ENCODE results near the gene FBXO31.

FBXO31 gene

DNA sequence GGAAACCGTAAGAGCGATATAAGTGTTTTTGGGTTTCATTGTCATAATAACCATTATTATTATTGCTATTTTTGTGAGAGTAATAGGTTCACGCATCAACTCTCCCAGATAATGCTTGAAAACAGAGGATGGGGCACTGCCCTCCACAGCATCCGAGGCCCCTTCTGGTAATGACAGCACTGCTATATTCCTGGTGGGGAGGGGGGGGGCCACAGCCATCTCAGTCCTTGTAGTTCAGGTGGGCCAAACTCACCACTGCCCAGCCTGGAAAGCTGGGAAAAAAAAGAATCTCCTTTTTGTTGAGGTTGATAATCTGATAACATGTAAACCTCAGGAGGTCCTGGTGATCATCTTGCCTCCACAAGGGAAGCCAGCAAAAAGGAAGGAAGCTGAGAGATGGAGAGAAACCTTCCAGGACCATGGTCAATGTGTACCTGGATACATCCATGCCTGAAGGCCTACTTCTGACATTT lies 67.1 kb downstream of the FBXO31 start:
- DNase-seq (ENCODE audit: low spot score) = no peak
- TF ChIP-seq, protein P1, sequence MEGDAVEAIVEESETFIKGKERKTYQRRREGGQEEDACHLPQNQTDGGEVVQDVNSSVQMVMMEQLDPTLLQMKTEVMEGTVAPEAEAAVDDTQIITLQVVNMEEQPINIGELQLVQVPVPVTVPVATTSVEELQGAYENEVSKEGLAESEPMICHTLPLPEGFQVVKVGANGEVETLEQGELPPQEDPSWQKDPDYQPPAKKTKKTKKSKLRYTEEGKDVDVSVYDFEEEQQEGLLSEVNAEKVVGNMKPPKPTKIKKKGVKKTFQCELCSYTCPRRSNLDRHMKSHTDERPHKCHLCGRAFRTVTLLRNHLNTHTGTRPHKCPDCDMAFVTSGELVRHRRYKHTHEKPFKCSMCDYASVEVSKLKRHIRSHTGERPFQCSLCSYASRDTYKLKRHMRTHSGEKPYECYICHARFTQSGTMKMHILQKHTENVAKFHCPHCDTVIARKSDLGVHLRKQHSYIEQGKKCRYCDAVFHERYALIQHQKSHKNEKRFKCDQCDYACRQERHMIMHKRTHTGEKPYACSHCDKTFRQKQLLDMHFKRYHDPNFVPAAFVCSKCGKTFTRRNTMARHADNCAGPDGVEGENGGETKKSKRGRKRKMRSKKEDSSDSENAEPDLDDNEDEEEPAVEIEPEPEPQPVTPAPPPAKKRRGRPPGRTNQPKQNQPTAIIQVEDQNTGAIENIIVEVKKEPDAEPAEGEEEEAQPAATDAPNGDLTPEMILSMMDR (IDR thresholded peaks at IDR 0.05; ENCODE audit: extremely low read depth, missing control alignments) = no peak

DNA sequence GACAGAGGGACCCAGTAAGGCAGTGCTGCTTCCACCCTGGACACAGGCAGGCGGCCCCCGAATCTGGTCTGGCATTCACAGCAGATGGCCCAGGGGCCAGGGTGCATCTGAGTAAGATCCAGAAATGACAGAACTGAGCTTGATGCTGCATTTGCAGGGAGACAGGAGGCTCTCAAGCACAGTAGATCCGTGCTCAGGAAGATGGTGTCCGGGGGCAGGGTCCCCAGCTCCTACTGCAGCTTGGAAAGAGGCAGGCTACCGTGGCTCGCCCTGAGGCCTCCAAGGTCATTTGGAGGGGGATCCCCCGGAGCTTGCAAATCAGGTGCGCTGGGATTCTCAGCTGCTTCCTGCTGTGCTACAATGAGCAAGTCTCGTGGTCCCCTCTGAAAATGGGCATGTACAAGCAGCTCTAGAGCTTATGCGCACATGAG lies 68.6 kb downstream of the FBXO31 start:
- DNase-seq (ENCODE audit: low spot score) = no peak
- TF ChIP-seq, protein P1 (IDR thresholded peaks at IDR 0.05; ENCODE audit: extremely low read depth, missing control alignments) = no peak

DNA sequence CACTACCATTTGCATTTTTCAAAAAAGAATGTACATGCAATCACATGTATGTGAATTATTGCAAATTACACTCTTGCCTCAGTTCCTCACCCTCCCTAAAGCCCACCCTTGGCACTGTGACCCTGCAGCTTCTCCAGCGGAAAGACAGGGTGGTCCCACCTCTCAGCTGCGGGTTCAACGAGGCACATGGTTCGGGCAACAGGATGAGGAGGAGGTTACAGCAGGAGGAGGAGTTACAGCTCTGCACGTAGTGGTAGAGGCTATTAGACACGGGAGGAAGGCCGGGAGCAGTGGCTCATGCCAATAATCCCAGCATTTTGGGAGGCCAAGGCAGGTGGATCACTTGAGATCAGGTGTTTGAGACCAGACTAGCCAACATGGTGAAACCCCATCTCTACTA lies 71.6 kb downstream of the FBXO31 start:
- no peak for DNase-seq (ENCODE audit: low spot score)
- TF ChIP-seq, protein P1 (IDR thresholded peaks at IDR 0.05; ENCODE audit: extremely low read depth, missing control alignments) = no peak

DNA sequence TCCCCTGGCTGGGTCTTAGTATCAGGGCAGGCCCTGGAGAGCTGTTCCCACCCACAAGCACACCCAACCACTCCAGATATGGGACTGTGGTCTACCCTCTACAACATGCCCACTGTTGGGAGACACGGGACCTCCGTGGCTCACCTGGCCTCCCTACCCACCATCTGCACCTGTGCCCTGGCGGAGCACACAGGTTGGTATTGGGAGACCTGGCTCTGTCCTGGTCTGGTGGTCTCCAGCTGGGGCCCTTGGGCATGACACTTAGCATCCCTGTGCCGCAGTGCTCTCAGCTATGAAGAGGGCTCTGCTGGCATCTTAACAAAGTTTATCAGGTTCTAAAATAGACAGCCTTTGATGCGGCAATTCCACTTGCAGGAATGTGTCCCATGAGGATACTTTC lies 72.2 kb downstream of the FBXO31 start:
- TF ChIP-seq, protein P1 (IDR thresholded peaks at IDR 0.05; ENCODE audit: extremely low read depth, missing control alignments) = no peak
- DNase-seq (ENCODE audit: low spot score) = no peak

DNA sequence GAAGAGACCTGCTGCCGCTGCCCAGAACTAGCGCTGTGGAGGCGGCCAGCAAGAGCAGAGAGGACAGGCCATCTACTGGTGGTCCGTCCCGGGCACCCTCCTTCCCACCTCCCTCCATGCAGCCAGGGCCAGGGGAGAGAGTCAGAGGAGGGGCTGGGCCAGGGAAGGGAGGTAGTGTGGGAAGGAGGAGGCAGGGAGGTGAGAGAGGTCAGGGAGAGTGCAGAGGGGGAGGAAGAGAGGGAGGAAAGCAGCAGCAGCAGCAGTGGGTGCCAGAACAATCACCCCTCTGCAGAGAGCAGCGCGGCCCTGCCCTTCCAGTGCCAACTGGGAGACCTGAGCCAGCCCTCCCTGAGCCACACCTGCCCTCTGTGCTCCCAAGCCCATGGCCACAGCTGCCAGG lies 73.0 kb downstream of the FBXO31 start:
- TF ChIP-seq, protein P1 (IDR thresholded peaks at IDR 0.05; ENCODE audit: extremely low read depth, missing control alignments) = no peak
- no peak for DNase-seq (ENCODE audit: low spot score)

DNA sequence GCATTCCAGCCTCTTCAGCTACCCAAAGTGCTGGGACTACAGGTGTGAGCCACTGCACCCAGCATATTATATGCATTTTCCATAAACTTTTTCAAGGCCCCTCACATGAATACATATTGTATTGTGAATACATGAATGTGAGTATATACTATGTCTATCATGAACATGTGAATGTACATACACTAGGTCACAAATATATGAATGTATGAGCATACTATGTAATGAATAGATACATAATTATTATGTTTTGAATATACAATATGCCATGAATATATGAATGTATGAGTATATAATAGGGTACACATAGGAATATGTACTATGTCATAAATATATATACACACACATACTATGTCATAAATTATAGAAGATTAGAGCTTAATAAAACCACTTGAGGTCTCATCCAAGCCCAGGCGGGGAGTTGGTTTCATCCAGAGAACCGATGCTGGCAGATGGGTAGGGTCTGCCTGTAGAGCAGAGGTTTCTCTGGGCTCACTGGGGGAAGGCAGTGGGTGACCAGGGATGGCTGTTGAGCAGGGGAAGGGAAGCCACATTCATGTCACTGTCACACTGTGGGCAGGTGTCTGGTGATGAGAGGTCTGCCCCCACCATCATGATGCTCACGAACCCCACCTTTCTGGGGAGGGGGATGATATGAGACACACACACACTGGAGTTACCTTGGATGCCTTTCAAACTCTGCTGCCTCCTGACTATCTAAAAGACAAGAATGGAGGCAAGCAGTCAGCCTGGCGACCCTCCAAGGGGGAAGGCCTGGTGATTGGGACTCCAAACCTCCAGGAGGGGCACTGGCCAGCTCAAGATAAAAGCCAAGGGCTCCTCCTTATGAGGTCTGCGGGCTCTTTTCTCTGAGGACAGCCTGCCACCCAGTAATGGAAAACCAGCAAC lies 73.7 kb downstream of the FBXO31 start:
- no peak for DNase-seq (ENCODE audit: low spot score)
- TF ChIP-seq, protein P1 (IDR thresholded peaks at IDR 0.05; ENCODE audit: extremely low read depth, missing control alignments) = no peak

DNA sequence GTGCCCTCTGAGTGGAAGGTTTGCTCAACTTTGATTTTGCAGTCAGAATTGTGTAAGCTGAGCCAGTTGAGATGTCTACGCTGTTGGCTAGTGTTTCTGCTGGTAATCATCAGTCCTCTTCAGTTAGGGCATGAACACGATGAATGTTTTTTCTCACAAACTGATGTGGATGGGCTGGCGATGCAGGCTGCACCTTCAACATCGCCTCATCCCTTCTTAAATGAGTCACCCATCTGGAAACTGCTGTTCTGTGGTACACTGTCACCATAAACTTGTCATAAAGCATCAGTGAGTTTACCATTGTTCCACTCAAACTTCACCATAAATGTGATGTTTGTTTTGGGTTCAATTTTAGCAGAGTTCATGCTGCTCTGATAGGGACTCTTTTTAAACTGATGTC lies 74.8 kb downstream of the FBXO31 start:
- DNase-seq (ENCODE audit: low spot score) = no peak
- TF ChIP-seq, protein P1 (IDR thresholded peaks at IDR 0.05; ENCODE audit: extremely low read depth, missing control alignments) = no peak
